ENCODE data around the gene KRTAP19-8.

- TF ChIP-seq CTCF (IDR thresholded peaks at IDR 0.05) (no peak), POLR2A (IDR thresholded peaks at IDR 0.05) (no peak)
Observed at GRCh38 chr21:30988706-30989105, 49.6 kb downstream of the KRTAP19-8 start.

Measured in ovary (tissue), 3 donors.